ENCODE results near the gene PECR. TPM values are rescaled to one million over a fixed set of nuclear protein-coding genes. Genes with fewer than 3 reads are reported as not detected.

The PECR gene
- total RNA-seq, 1 experiment from 2014 or later, result 15.3 TPM

DNA sequence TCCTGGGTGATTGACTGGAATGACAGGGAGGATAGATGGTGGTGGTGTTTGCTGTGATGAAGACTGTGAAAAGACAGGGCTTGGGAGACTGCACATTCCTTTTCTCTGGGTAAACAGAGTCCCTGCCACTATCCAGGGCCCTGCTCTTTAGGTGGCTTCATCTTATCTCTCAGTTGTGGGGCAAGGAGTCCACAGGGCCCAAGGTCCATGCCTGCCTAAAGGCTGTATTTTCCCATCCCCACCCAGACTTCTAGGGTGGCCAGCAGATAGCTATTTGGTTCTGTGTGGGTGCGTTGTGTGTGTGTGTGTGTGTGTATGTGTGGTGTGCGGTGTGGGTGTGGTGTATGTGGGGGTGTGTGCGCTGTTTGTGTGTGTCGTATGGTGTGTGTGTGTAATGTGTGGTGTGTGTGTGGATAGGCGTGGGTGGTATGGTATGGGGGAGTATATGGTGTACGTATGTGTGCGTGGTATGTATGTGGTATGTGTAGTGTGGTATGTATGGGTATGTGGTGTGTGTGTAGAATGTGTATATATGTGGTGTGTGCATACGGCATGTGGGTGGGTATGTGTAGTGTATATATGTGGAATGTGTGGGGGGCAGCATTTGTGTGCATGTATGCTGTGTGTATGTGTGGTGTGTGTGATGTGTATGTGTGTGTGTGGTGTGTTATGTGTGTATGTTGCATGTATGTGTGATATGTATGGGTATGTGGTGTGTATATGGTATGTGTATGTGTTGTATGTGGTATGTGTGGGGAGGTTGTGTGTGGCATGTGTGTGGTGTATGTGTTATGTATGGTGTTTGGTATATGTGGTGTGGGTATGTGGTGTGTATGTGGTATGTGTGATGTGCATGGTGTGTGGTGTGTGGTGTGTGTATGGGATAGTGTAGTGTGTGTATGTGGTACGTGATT lies 17.1 kb upstream of the PECR start:
- Mint-ChIP-seq H3K27me3 (ENCODE audit: low read depth) (peaks cover 4% of the 10 kb centered on the region), H3K4me1 (no peaks in the 10 kb centered on the region), H3K4me3 (no peak overlapping the region), H3K27ac (no peak overlapping the region), H3K36me3 (ENCODE audit: insufficient read depth in 1 of 3, low read depth in 3 of 3) (peaks cover 0 to 2% (median 0%) of the 10 kb centered on the region in 3 experiments; a peak in 2 of 7 replicates), H3K9me3 (no peaks in the 10 kb centered on the region)
- H2BK15ac ChIP-seq (ENCODE audit: low read depth, low read length), result no peak overlapping the region
- H4K8ac ChIP-seq (replicated peaks; ENCODE audit: insufficient read length, low read depth, low read length), result no peak overlapping the region
- H2AK5ac ChIP-seq (ENCODE audit: insufficient read length, low read length), result no peak overlapping the region
- H4K20me1 ChIP-seq (ENCODE audit: control insufficient read depth, insufficient read depth, insufficient read length), result no peaks in the 10 kb centered on the region
- no peak overlapping the region for H3K9ac ChIP-seq (ENCODE audit: extremely low read depth, insufficient read length, low read length)
- no peak overlapping the region for H3K14ac ChIP-seq (ENCODE audit: insufficient read depth, low read length)
- H2AFZ ChIP-seq (ENCODE audit: low read length), result no peak overlapping the region
- no peak overlapping the region for H4K91ac ChIP-seq (ENCODE audit: insufficient read length, low read depth, low read length)
- H3K4ac ChIP-seq (ENCODE audit: low read depth, low read length), result no peak overlapping the region
- H2BK12ac ChIP-seq (ENCODE audit: insufficient read length, low read depth, low read length), result no peak overlapping the region
- H2BK20ac ChIP-seq (ENCODE audit: low read depth, low read length, poor library complexity, severe bottlenecking), result no peak overlapping the region
- H2BK120ac ChIP-seq (ENCODE audit: low read depth, low read length, poor library complexity, severe bottlenecking), result no peak overlapping the region
- H3K4me1 ChIP-seq (ENCODE audit: insufficient read depth, low read length), result no peaks in the 10 kb centered on the region
- no peak for DNase-seq
- no peak overlapping the region for H4K5ac ChIP-seq (ENCODE audit: insufficient read length, low read depth, low read length)
- WGBS (ENCODE audit: extremely low coverage, insufficient read length, low lambda C conversion rate), result 100% methylated on average over 8 of the region's 9 CpGs
- H3K27me3 ChIP-seq (ENCODE audit: insufficient read depth, low read length), result no peaks in the 10 kb centered on the region
- H3K79me2 ChIP-seq (ENCODE audit: insufficient read depth, low read length), result no peaks in the 10 kb centered on the region
- no peaks in the 10 kb centered on the region for H3K23me2 ChIP-seq (ENCODE audit: insufficient read length, low read depth, low read length, poor library complexity, severe bottlenecking)
- H3T11ph ChIP-seq (ENCODE audit: low read length), result no peak overlapping the region
- H3K4me2 ChIP-seq (ENCODE audit: insufficient read depth, insufficient read length, low read length), result no peak overlapping the region
- no peak overlapping the region for H3K18ac ChIP-seq (ENCODE audit: insufficient read length, low read depth, low read length)
- no peak overlapping the region for H2BK5ac ChIP-seq (ENCODE audit: insufficient read length, low read length)
- H3K23ac ChIP-seq (ENCODE audit: insufficient read length, low read depth, low read length), result no peak overlapping the region
- no peaks in the 10 kb centered on the region for H3K79me1 ChIP-seq (ENCODE audit: insufficient read depth, low read depth, low read length, poor library complexity, severe bottlenecking)
- no peak for TF ChIP-seq CTCF (conservative IDR thresholded peaks at IDR 0.05)
- no peaks in the 10 kb centered on the region for H3K9me3 ChIP-seq (ENCODE audit: control insufficient read depth, low read depth, low read length)
- H3K27ac ChIP-seq (ENCODE audit: insufficient read length, low read depth, low read length), result no peak overlapping the region
- no peak overlapping the region for H3K56ac ChIP-seq (ENCODE audit: insufficient read length, low read depth, low read length)

All from H9 (cell line).